Type B pancreatic cell (in vitro differentiated cells): ENCODE data around the gene WASF1. TPM values are rescaled to one million over a fixed set of nuclear protein-coding genes. Genes with fewer than 3 reads are reported as not detected.

ENCODE experiments used
- DNase-seq: peaks from one replicate; pipeline ENCODE4 v3.0.0; 2021; ENCODE audit warnings: mixed read lengths; ENCODE audit not compliant: unreplicated experiment; ENCODE audit errors: extremely low spot score
- H3K27ac Mint-ChIP-seq: 2 replicates; pipeline ENCODE4 v1.8.0; 2021; ENCODE audit warnings: mild to moderate bottlenecking, mixed read lengths
- H3K27me3 Mint-ChIP-seq: 2 replicates; pipeline ENCODE4 v1.8.0; 2021; ENCODE audit warnings: mixed read lengths
- H3K36me3 Mint-ChIP-seq: 2 replicates; pipeline ENCODE4 v1.8.0; 2021; ENCODE audit warnings: mixed read lengths
- H3K4me1 Mint-ChIP-seq: one replicate; pipeline ENCODE4 v1.8.0; 2021; ENCODE audit warnings: mixed read lengths; ENCODE audit not compliant: unreplicated experiment
- H3K4me3 Mint-ChIP-seq: 2 replicates; pipeline ENCODE4 v1.8.0; 2021; ENCODE audit warnings: mild to moderate bottlenecking, mixed read lengths
- H3K9me3 Mint-ChIP-seq: 2 replicates; pipeline ENCODE4 v1.8.0; 2021; ENCODE audit warnings: mixed read lengths
- CTCF ChIP-seq: fragments of 200-600 bp; sonication (generic); conservative IDR thresholded peaks from 2 replicates; pipeline ENCODE4 v1.5.0; 2021; ENCODE audit warnings: antibody characterized with exemption, mild to moderate bottlenecking
- total RNA-seq: library from RNA; stranded (reverse); gene quantifications from 2 replicates; pipeline ENCODE4 v1.2.1, GENCODE V29; 2021; ENCODE audit warnings: low replicate concordance

The WASF1 gene
- total RNA-seq, 1 donor from 2014 or later: 120 TPM

GRCh38 chr6:110063594-110064263 is 115.7 kb downstream of the WASF1 start:
- Mint-ChIP-seq H3K36me3 (no peaks in the 10 kb centered on the region), H3K4me3 (no peak overlapping the region), H3K9me3 (no peaks in the 10 kb centered on the region), H3K27me3 (peaks cover 9% of the 10 kb centered on the region), H3K27ac (no peak overlapping the region), H3K4me1 (peaks cover 21% of the 10 kb centered on the region)
- DNase-seq: no peak
- TF ChIP-seq CTCF: no peak

- TF ChIP-seq CTCF: no peak
- H3K9me3 Mint-ChIP-seq: no peaks in the 10 kb centered on the region
- H3K27ac Mint-ChIP-seq: no peak overlapping the region
- H3K4me3 Mint-ChIP-seq: no peak overlapping the region
- peaks cover 7% of the 10 kb centered on the region for H3K27me3 Mint-ChIP-seq
- DNase-seq: no peak
- H3K4me1 Mint-ChIP-seq: peaks cover 10% of the 10 kb centered on the region
- no peaks in the 10 kb centered on the region for H3K36me3 Mint-ChIP-seq
These were observed 124.1 kb downstream of the WASF1 start for GRCh38 chr6:110055387-110055735.

- Mint-ChIP-seq H3K27me3 (peaks cover 7% of the 10 kb centered on the region), H3K27ac (no peak overlapping the region), H3K4me1 (peaks cover 10% of the 10 kb centered on the region), H3K36me3 (no peaks in the 10 kb centered on the region), H3K9me3 (no peaks in the 10 kb centered on the region), H3K4me3 (no peak overlapping the region)
- no peak for TF ChIP-seq CTCF
- DNase-seq: no peak
These were observed 124.6 kb downstream of the WASF1 start for GRCh38 chr6:110054664-110055386.

- no peaks in the 10 kb centered on the region for H3K9me3 Mint-ChIP-seq
- H3K27ac Mint-ChIP-seq: no peak overlapping the region
- H3K27me3 Mint-ChIP-seq: peaks cover 4% of the 10 kb centered on the region
- H3K4me3 Mint-ChIP-seq: no peak overlapping the region
- H3K4me1 Mint-ChIP-seq: peaks cover 10% of the 10 kb centered on the region
- H3K36me3 Mint-ChIP-seq: no peaks in the 10 kb centered on the region
- TF ChIP-seq CTCF: peak; percentile 86
- DNase-seq: no peak
These were observed 125.9 kb downstream of the WASF1 start for GRCh38 chr6:110053395-110054240.

GRCh38 chr6:110050440-110050813 is 129.0 kb downstream of the WASF1 start:
- H3K4me1 Mint-ChIP-seq: peaks cover 8% of the 10 kb centered on the region
- DNase-seq: no peak
- H3K4me3 Mint-ChIP-seq: no peak overlapping the region
- H3K27ac Mint-ChIP-seq: no peak overlapping the region
- no peak for TF ChIP-seq CTCF
- H3K27me3 Mint-ChIP-seq: peaks cover 4% of the 10 kb centered on the region
- H3K36me3 Mint-ChIP-seq: no peaks in the 10 kb centered on the region
- no peaks in the 10 kb centered on the region for H3K9me3 Mint-ChIP-seq

Other genes with a start within 250 kb of the WASF1 start
- not detected in 2 replicates for gene GPR6, start 201.4 kb downstream of the WASF1 start, total RNA-seq
- gene CDC40, start 757 bp upstream of the WASF1 start, total RNA-seq: 18.6 and 42.8 TPM in 2 replicates
- 2.0 and 10.0 TPM in 2 replicates for gene METTL24, start 178.7 kb upstream of the WASF1 start, total RNA-seq
- gene DDO, start 235.9 kb upstream of the WASF1 start, total RNA-seq: not detected in 2 replicates